ENCODE measurements around the gene CERK.

GRCh38 chr22:46654426-46654825 is 83.6 kb downstream of the CERK start:
- TF ChIP-seq CTCF (IDR thresholded peaks at IDR 0.05; ENCODE audit: insufficient read depth, low read length) (no peak), POLR2AphosphoS5 (IDR thresholded peaks at IDR 0.05; ENCODE audit: low read depth) (no peak), GABPA (IDR thresholded peaks at IDR 0.05; ENCODE audit: low read depth) (no peak), SPI1 (IDR thresholded peaks at IDR 0.05; ENCODE audit: borderline replicate concordance, low read depth) (no peak), REST (IDR thresholded peaks at IDR 0.05; ENCODE audit: insufficient replicate concordance, low read depth) (no peak)

Data from HL-60 (cell line).